ENCODE results near the gene MED26.

- TF ChIP-seq NFE2 (IDR thresholded peaks at IDR 0.05; ENCODE audit: low read depth) (no peak), ZNF24 (IDR thresholded peaks at IDR 0.05) (no peak), POLR2AphosphoS5 (IDR thresholded peaks at IDR 0.05; ENCODE audit: control insufficient read depth, insufficient read depth, low read depth, low read length) (no peak), HNRNPK (IDR thresholded peaks at IDR 0.05; ENCODE audit: low read depth, low read length, poor library complexity, severe bottlenecking) (no peak), BRD9 (IDR thresholded peaks at IDR 0.05; ENCODE audit: low read depth, partially characterized antibody) (no peak), GTF2A2 (tag; IDR thresholded peaks at IDR 0.05) (no peak), CHD2 (IDR thresholded peaks at IDR 0.05; ENCODE audit: low read depth, low read length) (no peak)
Observed at GRCh38 chr19:16659464-16659831, 31.4 kb upstream of the MED26 start.

Measured in K562 (cell line).